PFSK-1 (cell line): Measurements from ENCODE around the gene ZNF777.

Experiments used
- FOXP2 ChIP-seq: optimal IDR thresholded peaks from 2 replicates; pipeline ENCODE3; 2011; ENCODE audit warnings: borderline replicate concordance, control low read depth, inconsistent platforms; ENCODE audit not compliant: insufficient read depth; ENCODE audit errors: extremely low read length, extremely low read depth
- POLR2AphosphoS5 ChIP-seq: IDR thresholded peaks from 2 replicates; pipeline ENCODE4 v1.6.1; 2012; ENCODE audit warnings: low read depth, mild to moderate bottlenecking, control low read depth, low read length, moderate library complexity
- REST ChIP-seq, 2 experiments: IDR thresholded peaks; 2 replicates each; pipeline versions ENCODE4 v1.6.1 to v1.8.0; 2011 to 2012; ENCODE audit warnings: low read depth in 2 of 2, low read length in 2 of 2, control low read depth in 1 of 2, inconsistent platforms in 1 of 2, mild to moderate bottlenecking in 1 of 2, moderate library complexity in 1 of 2; ENCODE audit not compliant: insufficient read depth in 1 of 2
- SIN3A ChIP-seq: IDR thresholded peaks from 2 replicates; pipeline ENCODE4 v1.6.1; 2012; ENCODE audit warnings: mild to moderate bottlenecking, low read length, moderate library complexity, borderline replicate concordance; ENCODE audit not compliant: insufficient read depth
- TAF1 ChIP-seq: IDR thresholded peaks from 2 replicates; pipeline ENCODE4 v1.6.1; 2012; ENCODE audit warnings: low read length, control low read depth, borderline replicate concordance; ENCODE audit not compliant: insufficient read depth

Gene ZNF777

DNA sequence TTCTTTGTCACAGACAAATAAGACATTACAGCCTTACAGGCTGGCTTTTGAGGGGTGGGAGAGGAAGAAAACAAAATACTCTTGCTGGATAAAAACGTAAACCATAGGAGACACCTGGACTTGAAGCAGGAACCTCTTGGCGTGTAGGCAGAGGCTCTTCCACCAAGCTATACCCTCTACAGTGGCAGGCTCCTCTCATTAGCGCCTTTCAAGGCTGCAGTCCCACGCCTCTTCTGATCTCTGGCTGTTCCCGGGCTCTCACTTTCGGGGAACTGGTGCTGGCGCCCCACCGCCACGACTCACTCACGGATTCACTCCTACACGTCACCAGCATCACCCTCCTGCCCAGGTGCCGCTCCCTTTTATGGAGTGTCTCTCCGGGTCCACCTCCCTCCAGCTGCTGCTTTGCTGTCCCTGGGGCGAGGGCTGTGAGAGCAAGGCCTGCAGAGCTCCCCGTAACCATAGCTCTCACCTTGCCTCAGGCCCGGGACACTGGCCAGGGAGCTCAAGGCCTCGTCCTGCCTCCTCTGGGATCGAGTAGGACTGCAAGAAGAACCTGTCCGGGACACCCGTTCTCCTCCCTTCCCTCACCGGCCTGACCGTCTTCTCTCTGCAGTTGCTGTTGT lies 62.6 kb downstream of the ZNF777 start:
- no peak for TF ChIP-seq POLR2AphosphoS5
- no peak for TF ChIP-seq REST (IDR thresholded peaks at IDR 0.05; ENCODE audit: insufficient read depth in 1 of 2, low read depth in 2 of 2, low read length in 2 of 2)
- TF ChIP-seq SIN3A, result no peak
- TF ChIP-seq TAF1, result no peak
- no peak for TF ChIP-seq FOXP2

GRCh38 chr7:149397470-149398043 lies 63.3 kb downstream of the ZNF777 start:
- TF ChIP-seq SIN3A, result no peak
- TF ChIP-seq TAF1, result no peak
- TF ChIP-seq REST (IDR thresholded peaks at IDR 0.05; ENCODE audit: insufficient read depth in 1 of 2, low read depth in 2 of 2, low read length in 2 of 2), result no peak
- TF ChIP-seq FOXP2, result no peak
- TF ChIP-seq POLR2AphosphoS5, result no peak

DNA sequence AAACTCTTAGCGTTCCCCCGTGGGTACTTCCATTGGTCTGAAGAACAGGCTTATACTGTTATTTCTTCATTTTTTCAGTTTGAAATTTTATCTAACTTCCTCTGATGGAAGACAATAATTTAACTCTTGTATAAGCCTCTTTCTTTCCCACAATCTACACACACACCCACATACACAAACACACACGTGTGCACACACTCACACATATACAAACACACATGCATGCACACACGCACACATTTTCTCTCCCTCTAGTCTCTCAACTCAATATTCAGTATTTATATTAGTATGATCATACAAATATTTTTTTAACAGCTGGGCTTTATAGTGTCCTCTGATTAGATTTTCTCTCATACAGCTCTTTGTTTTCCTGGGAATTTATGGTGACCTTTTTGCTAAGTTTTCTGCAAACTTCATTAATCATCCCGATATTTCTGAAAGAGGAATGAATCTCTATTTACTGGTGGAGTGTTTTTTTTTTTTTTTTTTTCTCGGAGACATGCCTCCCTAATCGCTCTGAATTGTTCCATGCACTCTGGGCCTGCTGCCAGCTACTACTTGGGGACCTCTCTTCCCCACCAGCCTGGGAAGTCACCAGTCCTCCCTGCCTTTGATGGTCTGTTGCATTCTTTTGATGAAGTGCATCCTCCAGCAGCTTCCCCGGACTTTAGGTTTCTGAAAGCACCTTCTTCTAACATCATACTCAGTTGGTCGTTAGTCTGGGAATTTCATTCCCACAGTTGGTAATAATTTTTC lies 75.5 kb downstream of the ZNF777 start:
- TF ChIP-seq REST (IDR thresholded peaks at IDR 0.05; ENCODE audit: insufficient read depth in 1 of 2, low read depth in 2 of 2, low read length in 2 of 2), result no peak
- no peak for TF ChIP-seq POLR2AphosphoS5
- TF ChIP-seq TAF1, result no peak
- TF ChIP-seq FOXP2, result no peak
- TF ChIP-seq SIN3A, result no peak
